Measurements from ENCODE around the gene TMEM88.
A peak's percentile ranks its signal among the peaks of the same experiment; 100 is the strongest.

TMEM88 gene

GRCh38 chr17:7886227-7887037 lies 31.6 kb downstream of the TMEM88 start:
- FAIRE-seq = no peak

DNA sequence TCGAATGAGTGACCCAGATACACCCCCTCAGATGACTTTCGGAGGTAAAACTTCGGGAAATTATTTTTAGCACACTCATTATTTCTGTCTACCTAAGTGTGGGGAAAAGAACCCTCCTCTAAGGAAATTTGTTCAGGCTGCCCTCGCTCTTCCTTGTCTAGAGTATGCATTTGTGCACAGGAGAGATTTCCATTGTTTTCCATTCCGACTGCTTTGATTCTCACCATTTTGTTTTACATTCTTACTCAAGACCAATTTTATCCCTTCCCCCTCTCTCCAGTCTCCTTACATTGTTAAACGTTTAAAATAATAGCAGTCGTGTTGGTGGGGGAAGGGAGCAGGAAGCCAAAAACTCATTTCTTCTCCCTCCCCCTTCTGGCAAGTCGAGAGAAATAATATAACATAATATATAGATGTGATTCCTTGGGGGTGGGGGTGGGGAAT lies 32.2 kb downstream of the TMEM88 start:
- FAIRE-seq = no peak

DNA sequence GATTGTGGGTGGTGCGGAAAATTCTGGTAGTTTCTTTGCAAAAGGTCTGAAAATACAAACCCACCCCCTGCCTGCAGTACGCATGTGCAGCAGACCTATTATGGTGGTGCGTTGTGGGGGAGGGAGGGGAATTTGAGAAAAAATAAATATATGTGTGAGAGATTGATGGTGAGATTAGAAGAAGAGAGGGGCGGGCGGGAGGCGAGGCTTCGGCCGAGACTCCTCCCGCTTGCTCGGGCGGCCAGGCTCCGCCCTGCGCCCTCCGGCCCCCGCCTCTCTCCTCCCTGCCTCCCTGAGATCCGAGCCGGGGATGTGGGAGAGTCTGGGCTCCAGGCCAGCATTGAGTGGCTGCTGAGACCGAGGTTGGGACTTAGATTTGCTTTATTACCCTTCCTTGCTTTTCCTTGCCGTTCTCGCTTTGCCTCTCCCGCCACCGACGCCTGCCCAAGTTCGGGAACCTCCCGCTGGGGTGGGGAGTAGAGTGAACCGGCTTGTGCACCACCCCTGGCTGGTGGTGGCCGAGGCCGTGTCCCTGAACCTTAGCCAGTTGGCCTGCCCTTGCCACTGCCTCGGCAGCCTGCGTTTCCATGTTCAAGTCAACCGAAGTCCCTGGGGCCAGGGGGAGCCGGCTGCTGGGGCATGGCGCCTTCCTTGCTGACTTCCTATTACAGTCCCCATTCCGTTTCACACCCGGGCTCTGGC lies 32.8 kb downstream of the TMEM88 start:
- peak; percentile 97 for FAIRE-seq

GRCh38 chr17:7888184-7888920 lies 33.5 kb downstream of the TMEM88 start, which contains the start of gene CHD3:
TSS of gene CHD3 (plus strand) at chr17:7888789. CDS start at chr17:7889001, 212 bp downstream.
- no peak for FAIRE-seq

GRCh38 chr17:7889166-7889955 lies 34.5 kb downstream of the TMEM88 start:
- no peak for FAIRE-seq

GRCh38 chr17:7893187-7893880 lies 38.5 kb downstream of the TMEM88 start:
- FAIRE-seq = no peak

DNA sequence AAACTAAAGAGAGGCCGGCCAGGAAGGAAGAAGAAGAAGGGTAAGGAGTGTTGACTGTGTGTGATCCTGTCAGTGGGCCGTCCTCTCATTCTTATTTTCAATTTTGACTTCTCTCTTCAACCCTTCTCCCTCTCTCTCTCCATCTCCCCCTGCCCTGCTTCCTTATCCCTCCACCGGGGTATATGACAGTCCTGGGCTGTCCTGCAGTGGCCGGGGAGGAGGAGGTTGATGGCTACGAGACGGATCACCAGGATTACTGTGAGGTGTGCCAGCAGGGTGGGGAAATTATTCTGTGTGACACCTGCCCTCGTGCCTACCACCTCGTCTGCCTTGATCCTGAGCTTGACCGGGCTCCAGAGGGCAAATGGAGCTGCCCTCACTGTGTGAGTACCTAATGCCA lies 39.4 kb downstream of the TMEM88 start:
- FAIRE-seq = no peak

DNA sequence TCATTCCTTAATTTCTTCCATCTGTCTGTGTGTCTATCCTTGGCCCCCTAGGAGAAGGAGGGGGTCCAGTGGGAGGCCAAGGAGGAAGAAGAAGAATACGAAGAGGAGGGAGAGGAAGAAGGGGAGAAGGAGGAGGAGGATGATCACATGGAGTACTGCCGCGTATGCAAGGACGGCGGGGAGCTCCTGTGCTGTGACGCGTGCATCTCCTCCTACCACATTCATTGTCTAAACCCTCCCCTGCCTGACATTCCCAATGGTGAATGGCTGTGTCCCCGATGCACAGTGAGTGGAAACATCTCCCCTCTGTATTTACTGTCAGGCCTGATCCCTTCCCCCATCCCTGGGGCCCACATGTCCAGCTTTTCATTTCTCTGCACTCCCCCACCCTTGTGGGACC lies 40.0 kb downstream of the TMEM88 start:
- FAIRE-seq = no peak

DNA sequence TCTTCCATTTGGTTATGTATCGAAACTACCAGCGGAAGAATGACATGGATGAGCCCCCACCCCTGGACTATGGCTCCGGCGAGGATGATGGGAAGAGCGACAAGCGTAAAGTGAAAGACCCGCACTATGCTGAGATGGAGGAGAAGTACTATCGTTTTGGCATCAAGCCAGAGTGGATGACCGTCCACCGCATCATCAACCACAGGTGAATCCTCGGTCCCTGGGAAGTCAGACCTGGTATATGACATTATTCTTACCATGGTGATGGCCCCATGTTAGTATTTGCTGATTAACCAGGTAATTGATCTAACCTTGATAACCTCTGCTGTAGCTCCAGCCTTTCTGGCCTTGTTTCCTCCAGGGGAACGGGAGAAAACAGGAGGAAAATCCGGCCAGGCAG lies 42.2 kb downstream of the TMEM88 start:
- FAIRE-seq = no peak

- no peak for FAIRE-seq
Observed at GRCh38 chr17:7897773-7898172, 42.9 kb downstream of the TMEM88 start.

GRCh38 chr17:7903154-7904103 lies 48.6 kb downstream of the TMEM88 start:
- FAIRE-seq = no peak

Data from G401.6 (cell line).